HFFc6 (cell line): Measurements from ENCODE around the gene SLC17A8. TPM values are rescaled to one million over a fixed set of nuclear protein-coding genes. Genes with fewer than 3 reads are reported as not detected.

Source experiments
- DNase-seq: peaks from one replicate; pipeline ENCODE4 v3.0.0-alpha.2; 2018
- H3K27ac Mint-ChIP-seq: 2 replicates; pipeline ENCODE4 v1.8.0; 2020; ENCODE audit warnings: mild to moderate bottlenecking, mixed read lengths
- H3K27me3 Mint-ChIP-seq: 2 replicates; pipeline ENCODE4 v1.8.0; 2021; ENCODE audit warnings: mild to moderate bottlenecking, moderate library complexity, mixed read lengths; ENCODE audit not compliant: insufficient read depth
- H3K36me3 Mint-ChIP-seq: 2 replicates; pipeline ENCODE4 v1.8.0; 2021; ENCODE audit warnings: low read depth, mixed read lengths
- H3K4me1 Mint-ChIP-seq: 2 replicates; pipeline ENCODE4 v1.8.0; 2020; ENCODE audit warnings: low read depth, mixed read lengths
- H3K4me3 Mint-ChIP-seq: 2 replicates; pipeline ENCODE4 v1.8.0; 2020; ENCODE audit warnings: mild to moderate bottlenecking, moderate library complexity, mixed read lengths
- H3K9me3 Mint-ChIP-seq: 2 replicates; pipeline ENCODE4 v1.8.0; 2020; ENCODE audit warnings: mild to moderate bottlenecking, mixed read lengths
- total RNA-seq, 6 experiments: library from RNA; stranded (reverse); fragmentation: NEBNext Ultra II Directional; extraction: Animal tissue kit (Norgen Biotek cat#: 25700); gene quantifications; 2 replicates in 1 of 6; 3 replicates in 5 of 6; pipeline ENCODE4 v1.2.3, GENCODE V29; 2021
- TF ChIP-seq, protein P1 (sequence below): fragments of 200-600 bp; sonication (generic); IDR thresholded peaks from 2 replicates; pipeline ENCODE4 v1.5.0; 2021; ENCODE audit warnings: antibody characterized with exemption, mild to moderate bottlenecking

Gene SLC17A8
- total RNA-seq, 6 experiments from 2014 or later = not detected

DNA sequence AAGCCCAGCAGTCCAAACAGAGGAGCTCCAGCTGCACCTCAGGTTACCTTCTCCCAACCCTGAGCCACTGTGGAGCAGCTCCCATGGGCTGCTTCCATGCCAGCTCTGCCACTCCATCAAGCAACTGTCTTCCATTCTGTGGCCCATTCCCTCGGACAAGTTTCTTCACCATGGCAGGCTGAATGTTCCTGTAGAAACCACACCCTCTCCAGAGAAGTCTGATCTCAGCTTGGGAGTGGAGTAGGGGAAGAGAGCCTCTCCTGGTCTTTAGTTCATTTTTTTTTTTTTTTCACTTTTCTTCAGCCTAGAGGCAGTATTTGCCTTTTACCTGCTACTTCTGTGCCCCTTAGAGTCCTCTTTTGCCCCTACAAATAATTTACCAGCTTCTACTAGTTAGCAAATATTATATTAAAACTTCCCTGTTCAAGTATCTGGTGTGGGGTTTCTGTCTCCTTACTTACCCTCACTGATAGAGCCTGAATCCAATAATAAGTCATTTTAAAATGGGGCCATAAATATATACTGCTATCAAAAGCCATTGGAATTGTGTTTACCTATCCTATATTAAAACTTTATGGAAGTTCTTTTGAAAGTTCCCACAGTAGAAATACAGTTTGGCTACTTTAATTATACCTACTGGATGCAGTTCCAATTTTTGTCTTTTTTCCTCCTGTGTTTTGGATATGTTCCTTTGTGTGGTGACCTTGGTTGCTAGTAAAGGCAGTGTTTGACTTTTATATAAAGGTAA is 11.7 kb upstream of the SLC17A8 start:
- H3K4me1 Mint-ChIP-seq = no peaks in the 10 kb centered on the region
- no peaks in the 10 kb centered on the region for H3K27me3 Mint-ChIP-seq
- H3K9me3 Mint-ChIP-seq = no peaks in the 10 kb centered on the region
- TF ChIP-seq, protein P1, sequence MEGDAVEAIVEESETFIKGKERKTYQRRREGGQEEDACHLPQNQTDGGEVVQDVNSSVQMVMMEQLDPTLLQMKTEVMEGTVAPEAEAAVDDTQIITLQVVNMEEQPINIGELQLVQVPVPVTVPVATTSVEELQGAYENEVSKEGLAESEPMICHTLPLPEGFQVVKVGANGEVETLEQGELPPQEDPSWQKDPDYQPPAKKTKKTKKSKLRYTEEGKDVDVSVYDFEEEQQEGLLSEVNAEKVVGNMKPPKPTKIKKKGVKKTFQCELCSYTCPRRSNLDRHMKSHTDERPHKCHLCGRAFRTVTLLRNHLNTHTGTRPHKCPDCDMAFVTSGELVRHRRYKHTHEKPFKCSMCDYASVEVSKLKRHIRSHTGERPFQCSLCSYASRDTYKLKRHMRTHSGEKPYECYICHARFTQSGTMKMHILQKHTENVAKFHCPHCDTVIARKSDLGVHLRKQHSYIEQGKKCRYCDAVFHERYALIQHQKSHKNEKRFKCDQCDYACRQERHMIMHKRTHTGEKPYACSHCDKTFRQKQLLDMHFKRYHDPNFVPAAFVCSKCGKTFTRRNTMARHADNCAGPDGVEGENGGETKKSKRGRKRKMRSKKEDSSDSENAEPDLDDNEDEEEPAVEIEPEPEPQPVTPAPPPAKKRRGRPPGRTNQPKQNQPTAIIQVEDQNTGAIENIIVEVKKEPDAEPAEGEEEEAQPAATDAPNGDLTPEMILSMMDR = no peak
- no peak overlapping the region for H3K27ac Mint-ChIP-seq
- no peaks in the 10 kb centered on the region for H3K36me3 Mint-ChIP-seq
- no peak overlapping the region for H3K4me3 Mint-ChIP-seq
- no peak for DNase-seq

DNA sequence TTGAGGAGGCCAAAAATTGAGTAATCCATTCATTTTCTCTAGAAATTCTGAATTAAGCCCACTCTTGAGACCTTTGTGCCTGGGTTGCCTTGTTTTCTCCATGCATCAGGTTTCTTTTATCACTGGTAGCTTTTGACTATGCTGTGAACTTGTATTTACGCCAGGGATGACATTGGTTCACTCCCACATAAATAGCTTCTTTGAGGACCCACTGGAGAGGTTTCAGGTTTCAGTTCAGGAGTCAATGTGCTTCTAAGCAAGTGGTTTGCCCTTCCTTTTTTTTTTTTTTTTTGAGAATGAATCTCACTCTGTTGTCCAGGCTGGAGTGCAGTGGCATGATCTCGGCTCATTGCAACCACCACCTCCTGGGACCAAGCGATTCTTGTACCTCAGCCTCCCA is 10.2 kb upstream of the SLC17A8 start:
- no peak overlapping the region for H3K4me3 Mint-ChIP-seq
- no peaks in the 10 kb centered on the region for H3K36me3 Mint-ChIP-seq
- no peaks in the 10 kb centered on the region for H3K4me1 Mint-ChIP-seq
- no peaks in the 10 kb centered on the region for H3K9me3 Mint-ChIP-seq
- H3K27me3 Mint-ChIP-seq = no peaks in the 10 kb centered on the region; the same call in 1 of the 2 replicates
- TF ChIP-seq, protein P1 = no peak
- H3K27ac Mint-ChIP-seq = no peak overlapping the region
- no peak for DNase-seq

DNA sequence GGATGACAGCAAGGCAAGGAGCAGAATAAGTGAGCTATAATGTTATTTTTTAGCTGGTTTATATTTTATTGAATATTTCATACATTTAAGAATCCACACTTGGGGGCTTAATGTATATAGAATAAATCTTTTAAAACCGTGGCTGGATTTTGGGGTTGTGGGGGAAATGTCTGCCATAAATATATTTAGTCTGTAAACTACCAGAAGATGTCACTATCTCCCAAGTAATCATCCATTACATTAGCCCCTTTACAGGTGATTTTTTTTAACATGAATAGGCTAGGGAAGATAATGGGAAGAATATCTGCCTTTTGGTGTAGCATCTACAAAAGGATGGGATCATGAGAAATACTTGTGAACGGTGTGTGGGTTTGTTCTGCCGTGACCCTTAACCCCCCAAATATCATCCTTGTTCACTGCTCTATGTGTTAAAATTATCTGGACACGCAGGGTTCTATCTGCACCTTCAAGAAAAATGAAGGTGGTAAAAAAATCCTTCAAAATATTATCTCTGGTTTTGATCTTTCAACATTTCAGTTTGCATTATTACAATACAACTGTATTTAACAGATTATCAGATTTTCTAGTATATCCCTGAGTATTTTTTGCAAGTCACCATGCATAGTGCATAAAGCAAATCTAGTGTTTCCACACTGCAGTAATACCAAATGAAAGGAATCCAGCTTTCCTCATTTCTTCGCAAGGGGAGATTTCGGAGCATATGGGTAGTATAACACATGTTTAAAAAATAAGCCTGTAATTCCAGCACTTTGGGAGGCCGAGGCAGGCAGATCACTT is 8.0 kb upstream of the SLC17A8 start:
- Mint-ChIP-seq H3K27me3 (peaks cover 3% of the 10 kb centered on the region; the same call in 1 of the 2 replicates), H3K9me3 (no peaks in the 10 kb centered on the region), H3K27ac (no peak overlapping the region), H3K4me1 (no peaks in the 10 kb centered on the region), H3K4me3 (no peak overlapping the region), H3K36me3 (no peaks in the 10 kb centered on the region)
- TF ChIP-seq, protein P1 = peak; percentile 71
- peak; percentile 18 for DNase-seq

DNA sequence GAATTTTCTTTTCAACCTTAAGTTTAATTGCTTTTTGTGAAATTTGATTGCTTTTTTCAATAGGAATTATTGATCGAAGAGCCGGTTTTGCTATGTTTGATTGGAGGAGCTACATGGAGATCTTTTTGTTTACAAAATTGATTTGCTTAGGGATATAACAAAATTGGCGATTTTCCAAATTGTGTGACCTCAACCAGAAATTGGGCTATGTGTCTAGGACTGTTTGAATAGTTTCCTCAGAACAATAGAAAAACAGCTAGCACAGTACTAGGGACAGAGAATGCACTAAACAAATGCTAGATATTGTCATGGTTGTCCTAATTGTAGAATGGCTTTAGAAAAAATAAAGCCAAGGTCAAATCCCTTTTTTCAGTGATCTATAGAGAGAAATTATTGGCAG is 2.4 kb downstream of the SLC17A8 start:
- peaks cover 7% of the 10 kb centered on the region for H3K4me1 Mint-ChIP-seq
- no peak for DNase-seq

DNA sequence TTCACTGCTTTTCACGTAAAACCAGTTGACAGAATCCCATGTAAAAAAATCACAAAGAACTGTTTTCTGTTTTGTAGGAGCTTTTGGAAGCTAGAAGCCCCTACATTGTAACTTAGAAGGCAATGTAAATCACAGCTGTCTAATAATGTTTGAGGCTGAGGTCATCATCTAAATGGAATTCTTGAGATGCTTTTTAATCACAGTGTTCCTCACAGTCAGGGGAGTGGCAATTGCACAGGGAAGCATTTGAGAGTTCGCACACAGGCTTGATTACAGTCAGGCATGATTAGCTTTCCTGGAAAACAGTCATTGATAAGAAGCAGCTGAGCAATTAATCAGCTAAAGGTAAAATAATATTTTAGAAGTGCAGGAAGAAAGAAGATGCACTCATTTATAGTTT is 2.9 kb downstream of the SLC17A8 start:
- TF ChIP-seq, protein P1 = no peak
- Mint-ChIP-seq H3K9me3 (no peaks in the 10 kb centered on the region), H3K36me3 (no peaks in the 10 kb centered on the region), H3K27ac (no peak overlapping the region), H3K4me1 (peaks cover 7% of the 10 kb centered on the region), H3K27me3 (peaks cover 24% of the 10 kb centered on the region), H3K4me3 (no peak overlapping the region)
- no peak for DNase-seq

More for the DNA sequence above, 2.4 kb downstream of the SLC17A8 start:
- peaks cover 29% of the 10 kb centered on the region for H3K27me3 Mint-ChIP-seq
- H3K9me3 Mint-ChIP-seq = no peaks in the 10 kb centered on the region
- no peaks in the 10 kb centered on the region for H3K36me3 Mint-ChIP-seq
- no peak overlapping the region for H3K4me3 Mint-ChIP-seq
- no peak overlapping the region for H3K27ac Mint-ChIP-seq
- TF ChIP-seq, protein P1 = no peak
